Measurements from ENCODE around the gene PRPF19. TPM values are rescaled to one million over a fixed set of nuclear protein-coding genes. Genes with fewer than 3 reads are reported as not detected.

PRPF19 gene
- total RNA-seq, 1 experiment from 2014 or later, result 160 TPM

DNA sequence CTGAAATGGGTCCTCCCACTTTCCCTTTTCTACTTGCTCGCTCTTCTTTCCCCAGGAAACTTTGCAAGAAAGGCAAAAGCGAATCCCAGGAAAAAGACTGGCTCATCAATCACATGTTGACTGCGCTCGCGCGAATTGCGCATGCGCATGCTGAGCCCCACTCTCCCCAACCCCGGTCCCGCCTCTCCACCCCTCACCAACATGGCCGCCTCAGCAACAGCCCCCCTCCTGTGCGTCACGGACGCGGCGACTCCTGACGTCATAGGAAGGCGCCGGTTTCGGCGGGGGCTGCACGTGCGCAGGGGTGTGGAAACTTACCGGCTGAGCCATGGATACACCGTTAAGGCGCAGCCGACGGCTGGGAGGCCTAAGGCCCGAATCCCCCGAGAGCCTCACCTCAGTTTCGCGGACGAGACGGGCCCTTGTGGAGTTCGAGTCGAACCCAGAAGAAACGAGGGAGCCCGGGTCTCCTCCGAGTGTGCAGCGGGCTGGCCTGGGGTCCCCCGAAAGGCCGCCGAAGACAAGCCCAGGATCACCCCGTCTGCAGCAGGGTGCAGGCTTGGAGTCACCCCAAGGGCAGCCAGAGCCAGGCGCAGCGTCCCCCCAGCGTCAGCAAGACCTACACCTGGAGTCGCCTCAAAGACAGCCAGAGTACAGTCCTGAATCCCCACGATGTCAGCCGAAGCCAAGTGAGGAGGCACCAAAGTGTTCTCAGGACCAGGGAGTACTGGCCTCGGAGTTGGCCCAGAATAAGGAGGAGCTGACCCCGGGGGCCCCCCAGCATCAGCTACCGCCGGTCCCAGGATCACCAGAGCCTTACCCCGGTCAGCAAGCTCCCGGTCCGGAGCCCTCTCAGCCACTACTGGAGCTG is 64.4 kb downstream of the PRPF19 start, which contains the start of gene CCDC86:
CCDC86 (plus strand) TSS at position 317 of the 871 bp plus-strand sequence; CDS start at position 329, 12 bp downstream.
- CTCF ChIA-PET, result no interaction called here
- peak within 1 kb of the TSS; percentile 98 for H3K4me2 ChIP-seq
- H3K79me2 ChIP-seq (ENCODE audit: low read depth), result peaks cover 37% of the 10 kb centered on the region
- no peaks in the 10 kb centered on the region for H3K9me3 ChIP-seq (ENCODE audit: insufficient read depth, low read depth)
- H3K27me3 ChIP-seq (ENCODE audit: insufficient read depth, low read depth), result no peaks in the 10 kb centered on the region
- intact Hi-C loops (cut with micrococcal nuclease; ENCODE audit: unreplicated experiment), result loop anchor here (1.0 kb wide), 1 partner anchor 64 kb away; the partner anchor contains the start of gene PRPF19
- peak; percentile 83 to 96 for DNase-seq
- POLR2A ChIA-PET (ENCODE audit: unreplicated experiment), result interaction anchor here (0.7 kb wide), 1 partner anchor 64 kb away, joined by 3 read pairs; the partner anchor contains the start of gene PRPF19
- H3F3A ChIP-seq (ENCODE audit: insufficient read depth, low read depth), result no peaks in the 10 kb centered on the region; the same call in 1 of the 2 replicates
- peak within 1 kb of the TSS; percentile 52 for H3K27ac ChIP-seq
- BruUV-seq (replicated peaks), result no TSS peak
- H3K36me3 ChIP-seq (ENCODE audit: low read depth), result peaks cover 4% of the 10 kb centered on the region; the same call in 1 of the 2 replicates
- TF ChIP-seq EZH2 (IDR thresholded peaks at IDR 0.05; ENCODE audit: low read depth), result no peak
- TF ChIP-seq, protein P1, sequence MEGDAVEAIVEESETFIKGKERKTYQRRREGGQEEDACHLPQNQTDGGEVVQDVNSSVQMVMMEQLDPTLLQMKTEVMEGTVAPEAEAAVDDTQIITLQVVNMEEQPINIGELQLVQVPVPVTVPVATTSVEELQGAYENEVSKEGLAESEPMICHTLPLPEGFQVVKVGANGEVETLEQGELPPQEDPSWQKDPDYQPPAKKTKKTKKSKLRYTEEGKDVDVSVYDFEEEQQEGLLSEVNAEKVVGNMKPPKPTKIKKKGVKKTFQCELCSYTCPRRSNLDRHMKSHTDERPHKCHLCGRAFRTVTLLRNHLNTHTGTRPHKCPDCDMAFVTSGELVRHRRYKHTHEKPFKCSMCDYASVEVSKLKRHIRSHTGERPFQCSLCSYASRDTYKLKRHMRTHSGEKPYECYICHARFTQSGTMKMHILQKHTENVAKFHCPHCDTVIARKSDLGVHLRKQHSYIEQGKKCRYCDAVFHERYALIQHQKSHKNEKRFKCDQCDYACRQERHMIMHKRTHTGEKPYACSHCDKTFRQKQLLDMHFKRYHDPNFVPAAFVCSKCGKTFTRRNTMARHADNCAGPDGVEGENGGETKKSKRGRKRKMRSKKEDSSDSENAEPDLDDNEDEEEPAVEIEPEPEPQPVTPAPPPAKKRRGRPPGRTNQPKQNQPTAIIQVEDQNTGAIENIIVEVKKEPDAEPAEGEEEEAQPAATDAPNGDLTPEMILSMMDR (conservative IDR thresholded peaks at IDR 0.05), result no peak
- no peaks in the 10 kb centered on the region for H3K9me2 ChIP-seq (ENCODE audit: insufficient read depth)
- H2AFZ ChIP-seq, result peak within 1 kb of the TSS; percentile 94
- peaks cover 11% of the 10 kb centered on the region; the same call in 1 of the 2 replicates for H4K20me1 ChIP-seq (ENCODE audit: insufficient read depth)
- peaks cover 18% of the 10 kb centered on the region for H3K4me1 ChIP-seq (replicated peaks; ENCODE audit: insufficient read depth)
- H3K4me3 ChIP-seq, result peak within 1 kb of the TSS; percentile 91

Other genes with a start within 250 kb of the PRPF19 start
- gene MS4A8, start 207.0 kb downstream of the PRPF19 start, total RNA-seq (2021), result not detected in 2 replicates
- gene MS4A18, start 181.9 kb downstream of the PRPF19 start, total RNA-seq (2021), result not detected in 2 replicates
- not detected in 2 replicates for gene MS4A15, start 149.7 kb downstream of the PRPF19 start, total RNA-seq (2021)
- gene MS4A10, start 121.3 kb downstream of the PRPF19 start, total RNA-seq (2021), result not detected in 2 replicates
- gene CCDC86, start 64.5 kb downstream of the PRPF19 start, total RNA-seq (2021), result 34.8 and 35.6 TPM in 2 replicates
- gene PTGDR2, start 50.6 kb downstream of the PRPF19 start, total RNA-seq (2021), result 0.18 TPM in 1 of 2 replicates, not detected in the other
- gene ZP1, start 39.0 kb downstream of the PRPF19 start, total RNA-seq (2021), result not detected in 2 replicates
- gene TMEM109, start 7.6 kb upstream of the PRPF19 start, total RNA-seq (2021), result 104 and 105 TPM in 2 replicates
- gene TMEM132A, start 17.9 kb upstream of the PRPF19 start, total RNA-seq (2021), result 54.4 and 90.3 TPM in 2 replicates
- gene SLC15A3, start 45.6 kb upstream of the PRPF19 start, total RNA-seq (2021), result 2.7 and 5.5 TPM in 2 replicates
- 0.74 and 3.3 TPM in 2 replicates for gene CD6, start 65.1 kb upstream of the PRPF19 start, total RNA-seq (2021)
- not detected in 2 replicates for gene CD5, start 195.9 kb upstream of the PRPF19 start, total RNA-seq (2021)

Data from PC-9 (cell line).